ENCODE results near the gene PELI3.

PELI3 gene

GRCh38 chr11:66478729-66479393 lies 12.2 kb downstream of the PELI3 start:
- peak overlapping the region; percentile 77 for H3K9ac ChIP-seq (ENCODE audit: low read depth, low read length)
- H3K36me3 ChIP-seq (ENCODE audit: control insufficient read depth, insufficient read depth, low read length) = peaks cover 5% of the 10 kb centered on the region
- peak overlapping the region; percentile 80 for H3K4me3 ChIP-seq (ENCODE audit: low read depth, low read length)

GRCh38 chr11:66479394-66480116 lies 12.8 kb downstream of the PELI3 start:
- H3K4me1 ChIP-seq (ENCODE audit: control insufficient read depth, insufficient read depth, low read length) = no peaks in the 10 kb centered on the region
- peak overlapping the region; percentile 80 for H3K4me3 ChIP-seq (ENCODE audit: low read depth, low read length)
- H3K9ac ChIP-seq (ENCODE audit: low read depth, low read length) = peak overlapping the region; percentile 77
- no peaks in the 10 kb centered on the region for H3K27me3 ChIP-seq (ENCODE audit: control insufficient read depth, insufficient read depth, low read length)
- H3K36me3 ChIP-seq (ENCODE audit: control insufficient read depth, insufficient read depth, low read length) = peaks cover 5% of the 10 kb centered on the region
- H3K9me3 ChIP-seq (ENCODE audit: control insufficient read depth, insufficient read depth, low read length) = no peaks in the 10 kb centered on the region

More at GRCh38 chr11:66478729-66479393, 12.2 kb downstream of the PELI3 start:
- H3K27me3 ChIP-seq (ENCODE audit: control insufficient read depth, insufficient read depth, low read length) = no peaks in the 10 kb centered on the region
- H3K4me1 ChIP-seq (ENCODE audit: control insufficient read depth, insufficient read depth, low read length) = no peaks in the 10 kb centered on the region
- no peaks in the 10 kb centered on the region for H3K9me3 ChIP-seq (ENCODE audit: control insufficient read depth, insufficient read depth, low read length)

- H3K36me3 ChIP-seq (ENCODE audit: control insufficient read depth, insufficient read depth, low read length) = peaks cover 8% of the 10 kb centered on the region
- H3K4me3 ChIP-seq (ENCODE audit: low read depth, low read length) = peak within 1 kb of the TSS; percentile 80
- no peaks in the 10 kb centered on the region for H3K4me1 ChIP-seq (ENCODE audit: control insufficient read depth, insufficient read depth, low read length)
- no peaks in the 10 kb centered on the region for H3K27me3 ChIP-seq (ENCODE audit: control insufficient read depth, insufficient read depth, low read length)
- H3K9ac ChIP-seq (ENCODE audit: low read depth, low read length) = peak within 1 kb of the TSS; percentile 77
- H3K9me3 ChIP-seq (ENCODE audit: control insufficient read depth, insufficient read depth, low read length) = no peaks in the 10 kb centered on the region
These were observed 13.6 kb downstream of the PELI3 start, which contains the start of gene DPP3 for GRCh38 chr11:66480117-66480938. DPP3 (plus strand) TSS chr11:66480434; CDS start chr11:66482201, 1,767 bp downstream.

DNA sequence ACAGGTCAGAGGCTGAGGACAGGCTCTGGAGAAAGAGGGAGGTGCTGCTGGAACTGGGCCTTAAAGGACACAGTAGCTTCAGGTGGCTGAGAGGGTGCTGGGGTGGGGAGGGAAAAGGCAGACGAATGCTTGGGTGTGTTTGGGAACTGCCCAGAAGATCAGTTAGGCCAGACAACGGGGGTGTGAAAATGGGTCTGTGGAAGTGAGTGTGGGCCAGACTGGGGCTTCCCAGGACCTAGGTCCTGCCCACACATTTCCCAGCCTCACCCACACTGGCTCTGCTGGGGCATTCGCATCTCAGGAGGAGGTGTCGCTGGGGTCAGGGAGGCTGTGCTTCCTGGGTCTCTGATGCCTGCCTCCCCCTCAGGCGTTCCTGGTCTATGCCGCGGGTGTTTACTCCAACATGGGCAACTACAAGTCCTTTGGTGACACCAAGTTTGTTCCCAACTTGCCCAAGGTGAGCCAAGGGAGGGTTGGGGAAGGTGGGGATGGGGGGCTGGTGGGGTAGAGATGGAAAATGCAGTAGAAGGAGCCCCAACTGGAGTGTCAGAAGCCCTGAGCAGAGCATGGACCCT lies 18.2 kb downstream of the PELI3 start:
- H3K36me3 ChIP-seq (ENCODE audit: control insufficient read depth, insufficient read depth, low read length) = peaks cover 10% of the 10 kb centered on the region
- no peaks in the 10 kb centered on the region for H3K4me1 ChIP-seq (ENCODE audit: control insufficient read depth, insufficient read depth, low read length)
- no peak overlapping the region for H3K4me3 ChIP-seq (ENCODE audit: low read depth, low read length)
- no peaks in the 10 kb centered on the region for H3K27me3 ChIP-seq (ENCODE audit: control insufficient read depth, insufficient read depth, low read length)
- no peaks in the 10 kb centered on the region for H3K9me3 ChIP-seq (ENCODE audit: control insufficient read depth, insufficient read depth, low read length)
- H3K9ac ChIP-seq (ENCODE audit: low read depth, low read length) = no peak overlapping the region

- peaks cover 21% of the 10 kb centered on the region for H3K36me3 ChIP-seq (ENCODE audit: control insufficient read depth, insufficient read depth, low read length)
These were observed 22.3 kb downstream of the PELI3 start for GRCh38 chr11:66488957-66489356.

GRCh38 chr11:66489636-66490035 lies 22.9 kb downstream of the PELI3 start:
- H3K36me3 ChIP-seq (ENCODE audit: control insufficient read depth, insufficient read depth, low read length) = peaks cover 25% of the 10 kb centered on the region
- H3K4me1 ChIP-seq (ENCODE audit: control insufficient read depth, insufficient read depth, low read length) = peaks cover 3% of the 10 kb centered on the region
- no peaks in the 10 kb centered on the region for H3K9me3 ChIP-seq (ENCODE audit: control insufficient read depth, insufficient read depth, low read length)
- H3K9ac ChIP-seq (ENCODE audit: low read depth, low read length) = no peak overlapping the region
- H3K27me3 ChIP-seq (ENCODE audit: control insufficient read depth, insufficient read depth, low read length) = no peaks in the 10 kb centered on the region
- H3K4me3 ChIP-seq (ENCODE audit: low read depth, low read length) = no peak overlapping the region

More at GRCh38 chr11:66488957-66489356, 22.3 kb downstream of the PELI3 start:
- no peak overlapping the region for H3K4me3 ChIP-seq (ENCODE audit: low read depth, low read length)
- H3K9ac ChIP-seq (ENCODE audit: low read depth, low read length) = no peak overlapping the region
- H3K9me3 ChIP-seq (ENCODE audit: control insufficient read depth, insufficient read depth, low read length) = no peaks in the 10 kb centered on the region
- no peaks in the 10 kb centered on the region for H3K27me3 ChIP-seq (ENCODE audit: control insufficient read depth, insufficient read depth, low read length)
- peaks cover 3% of the 10 kb centered on the region for H3K4me1 ChIP-seq (ENCODE audit: control insufficient read depth, insufficient read depth, low read length)

DNA sequence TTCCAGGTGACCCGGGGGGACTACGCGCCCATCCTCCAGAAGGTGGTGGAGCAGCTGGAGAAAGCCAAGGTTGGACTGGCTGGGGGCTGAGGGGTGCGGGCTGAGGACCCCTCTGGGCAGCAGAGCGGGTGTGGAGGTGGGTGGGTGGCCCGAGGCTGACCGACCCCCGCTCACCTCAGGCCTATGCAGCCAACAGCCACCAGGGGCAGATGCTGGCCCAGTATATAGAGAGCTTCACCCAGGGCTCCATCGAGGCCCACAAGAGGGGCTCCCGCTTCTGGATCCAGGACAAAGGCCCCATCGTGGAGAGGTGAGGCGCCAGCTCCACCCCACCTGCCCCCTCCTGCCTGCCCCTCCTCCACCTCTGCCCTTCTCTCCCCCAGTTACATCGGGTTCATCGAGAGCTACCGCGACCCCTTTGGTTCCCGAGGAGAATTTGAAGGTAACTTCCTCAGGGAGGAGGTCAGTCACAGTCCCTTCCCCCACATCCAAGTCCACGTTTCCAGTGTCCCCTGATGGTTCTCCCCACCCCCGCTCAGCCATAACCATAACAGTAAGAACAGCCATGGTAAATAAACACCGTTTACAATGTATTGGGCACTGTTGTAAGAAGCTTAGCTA lies 24.7 kb downstream of the PELI3 start:
- no peak overlapping the region for H3K9ac ChIP-seq (ENCODE audit: low read depth, low read length)
- peaks cover 3% of the 10 kb centered on the region for H3K4me1 ChIP-seq (ENCODE audit: control insufficient read depth, insufficient read depth, low read length)
- H3K36me3 ChIP-seq (ENCODE audit: control insufficient read depth, insufficient read depth, low read length) = peaks cover 22% of the 10 kb centered on the region
- H3K27me3 ChIP-seq (ENCODE audit: control insufficient read depth, insufficient read depth, low read length) = no peaks in the 10 kb centered on the region
- no peak overlapping the region for H3K4me3 ChIP-seq (ENCODE audit: low read depth, low read length)
- H3K9me3 ChIP-seq (ENCODE audit: control insufficient read depth, insufficient read depth, low read length) = no peaks in the 10 kb centered on the region

DNA sequence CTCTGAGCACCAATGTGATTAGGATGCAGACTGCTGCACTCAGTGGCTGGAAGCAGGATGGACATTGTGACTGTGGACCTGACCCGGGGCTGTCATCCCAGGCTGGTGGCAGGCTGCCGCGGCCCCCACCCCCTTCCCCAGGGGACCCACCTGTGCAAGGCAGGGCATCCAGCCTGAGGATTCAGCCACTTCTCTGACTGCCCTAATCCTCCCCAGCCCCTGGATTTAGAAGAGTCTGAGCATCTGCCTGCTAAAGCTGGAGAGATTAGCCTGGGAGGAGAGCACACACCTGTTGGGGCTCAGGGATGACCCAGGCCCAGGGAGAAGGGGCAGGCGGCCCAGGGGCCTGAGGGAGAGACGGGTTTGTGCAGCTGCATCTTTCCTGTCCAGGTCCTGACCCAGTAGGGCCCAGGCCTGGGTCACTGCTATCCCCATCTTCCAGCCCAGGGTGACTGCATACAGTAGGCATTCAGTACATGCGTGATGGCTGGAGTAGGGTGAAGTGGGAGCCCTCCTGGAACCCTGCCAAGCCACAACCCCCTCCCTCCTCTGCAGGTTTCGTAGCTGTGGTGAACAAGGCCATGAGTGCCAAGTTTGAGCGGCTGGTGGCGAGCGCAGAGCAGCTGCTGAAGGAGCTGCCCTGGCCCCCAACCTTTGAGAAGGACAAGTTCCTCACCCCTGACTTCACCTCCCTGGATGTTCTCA lies 25.6 kb downstream of the PELI3 start:
- H3K9me3 ChIP-seq (ENCODE audit: control insufficient read depth, insufficient read depth, low read length) = no peaks in the 10 kb centered on the region
- H3K27me3 ChIP-seq (ENCODE audit: control insufficient read depth, insufficient read depth, low read length) = no peaks in the 10 kb centered on the region
- H3K4me1 ChIP-seq (ENCODE audit: control insufficient read depth, insufficient read depth, low read length) = peaks cover 3% of the 10 kb centered on the region
- H3K36me3 ChIP-seq (ENCODE audit: control insufficient read depth, insufficient read depth, low read length) = peaks cover 30% of the 10 kb centered on the region
- no peak overlapping the region for H3K9ac ChIP-seq (ENCODE audit: low read depth, low read length)
- H3K4me3 ChIP-seq (ENCODE audit: low read depth, low read length) = no peak overlapping the region

- Histone ChIP-seq H3K9ac (ENCODE audit: low read depth, low read length) (no peak overlapping the region), H3K27me3 (ENCODE audit: control insufficient read depth, insufficient read depth, low read length) (no peaks in the 10 kb centered on the region), H3K4me1 (ENCODE audit: control insufficient read depth, insufficient read depth, low read length) (peaks cover 3% of the 10 kb centered on the region), H3K4me3 (ENCODE audit: low read depth, low read length) (no peak overlapping the region), H3K36me3 (ENCODE audit: control insufficient read depth, insufficient read depth, low read length) (peaks cover 35% of the 10 kb centered on the region), H3K9me3 (ENCODE audit: control insufficient read depth, insufficient read depth, low read length) (no peaks in the 10 kb centered on the region)
These were observed 26.4 kb downstream of the PELI3 start for GRCh38 chr11:66493130-66493529.

- Histone ChIP-seq H3K4me1 (ENCODE audit: control insufficient read depth, insufficient read depth, low read length) (peaks cover 3% of the 10 kb centered on the region), H3K4me3 (ENCODE audit: low read depth, low read length) (no peak overlapping the region), H3K9ac (ENCODE audit: low read depth, low read length) (peak overlapping the region; percentile 47), H3K9me3 (ENCODE audit: control insufficient read depth, insufficient read depth, low read length) (no peaks in the 10 kb centered on the region), H3K36me3 (ENCODE audit: control insufficient read depth, insufficient read depth, low read length) (peaks cover 32% of the 10 kb centered on the region), H3K27me3 (ENCODE audit: control insufficient read depth, insufficient read depth, low read length) (no peaks in the 10 kb centered on the region)
These were observed 27.8 kb downstream of the PELI3 start for GRCh38 chr11:66494458-66494857.
